OCI-M2 (cell line): Measurements from ENCODE around the gene SH3RF3.

Experiments
- DNase-seq: peaks from one replicate; lab custom pipeline; 2025; ENCODE audit not compliant: unreplicated experiment; lab: John Stamatoyannopoulos, UW

The SH3RF3 gene

DNA sequence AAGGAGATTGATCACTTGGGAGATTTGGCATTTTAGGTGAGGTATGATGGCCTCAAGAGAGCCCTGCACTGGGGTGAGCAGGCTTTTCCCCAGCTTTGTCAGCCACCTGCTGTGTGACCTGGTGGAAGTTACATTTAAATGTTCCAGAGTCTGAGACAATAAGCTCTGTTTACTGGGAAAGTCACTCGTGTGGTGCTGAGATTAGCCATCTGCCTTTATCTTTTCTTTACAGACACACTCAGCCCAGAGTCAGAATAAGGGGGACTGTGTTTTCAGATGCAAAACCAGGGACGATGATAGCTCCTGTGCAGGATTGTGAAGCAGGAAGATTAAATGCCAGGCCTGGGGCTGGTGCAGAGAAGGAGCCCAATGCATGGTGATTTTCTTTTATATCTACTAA is 47.9 kb downstream of the SH3RF3 start:
- DNase-seq: no peak

DNA sequence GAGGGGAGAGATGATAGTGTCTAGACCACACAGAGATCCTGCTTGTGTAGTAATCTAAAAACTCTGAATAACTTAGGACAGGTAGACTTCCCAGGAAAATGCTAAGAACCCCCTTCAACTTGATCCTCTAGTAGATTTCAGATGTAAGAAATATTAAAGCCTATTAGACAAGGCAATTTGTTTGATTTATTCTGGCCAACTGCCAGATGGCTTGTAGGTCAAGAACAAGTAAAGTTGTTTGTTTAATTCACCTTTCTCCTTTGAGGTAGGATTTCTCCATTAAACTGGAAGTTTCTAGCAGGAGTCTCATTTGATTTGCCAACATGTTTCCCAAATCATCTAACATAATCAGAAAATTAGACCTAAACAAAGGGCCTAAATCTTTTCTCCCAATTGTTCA is 48.6 kb downstream of the SH3RF3 start:
- DNase-seq: no peak

DNA sequence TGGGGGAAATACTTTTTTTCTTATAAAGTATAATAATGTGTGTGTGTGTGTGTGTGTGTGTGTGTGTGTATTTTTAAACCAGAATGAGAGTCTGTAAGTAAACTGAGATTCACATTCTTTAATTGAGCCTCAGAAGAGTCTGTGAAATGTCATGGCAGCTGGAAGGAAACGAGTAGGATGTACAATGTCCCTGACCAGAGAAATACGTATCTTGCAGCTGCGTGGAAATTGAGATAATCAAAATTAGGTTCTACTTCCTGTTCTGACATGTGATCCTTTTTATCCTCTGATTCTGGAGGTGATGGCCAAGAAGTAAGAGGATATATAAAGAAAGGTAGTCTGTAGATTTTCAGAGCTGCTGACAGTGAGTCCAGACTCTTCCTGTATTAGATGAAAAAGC is 50.0 kb downstream of the SH3RF3 start:
- no peak for DNase-seq

DNA sequence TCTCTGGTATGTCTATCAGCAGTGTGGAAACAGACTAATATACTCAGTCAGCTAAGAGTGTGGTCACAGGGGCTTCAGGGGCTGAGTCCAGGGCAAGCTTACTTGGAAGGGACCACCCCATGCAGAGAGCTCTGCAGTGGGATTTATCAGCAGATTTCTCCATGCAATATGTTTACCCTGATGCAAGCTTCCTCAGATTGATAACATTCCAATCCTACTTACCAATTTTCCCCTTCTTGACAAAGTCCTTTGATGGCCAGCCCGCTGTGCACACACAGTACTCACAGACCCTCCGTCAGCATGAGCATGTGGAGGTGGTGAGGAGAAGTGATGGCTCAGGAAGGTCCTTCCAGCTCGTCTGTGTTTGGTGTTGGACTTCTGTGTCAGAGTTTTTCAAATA is 51.8 kb downstream of the SH3RF3 start:
- DNase-seq: no peak

DNA sequence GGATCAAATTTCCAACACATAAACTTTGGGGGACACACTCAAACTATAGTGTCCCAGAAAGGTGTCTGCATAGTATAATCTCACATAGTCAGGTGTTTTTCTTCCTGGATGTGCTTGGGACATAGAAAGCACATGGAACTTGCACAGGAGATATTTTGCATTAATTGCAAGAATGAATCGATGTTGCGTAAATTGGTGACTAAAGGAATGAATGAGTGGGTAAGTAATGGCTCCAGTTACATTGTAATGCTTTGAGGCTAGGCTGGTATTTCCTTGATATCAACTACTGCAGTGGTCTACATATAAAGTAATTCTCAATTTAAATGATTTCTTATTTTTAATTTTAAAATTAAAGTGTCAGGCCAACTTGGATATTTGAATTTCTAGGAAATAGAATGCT is 53.4 kb downstream of the SH3RF3 start:
- DNase-seq: no peak

DNA sequence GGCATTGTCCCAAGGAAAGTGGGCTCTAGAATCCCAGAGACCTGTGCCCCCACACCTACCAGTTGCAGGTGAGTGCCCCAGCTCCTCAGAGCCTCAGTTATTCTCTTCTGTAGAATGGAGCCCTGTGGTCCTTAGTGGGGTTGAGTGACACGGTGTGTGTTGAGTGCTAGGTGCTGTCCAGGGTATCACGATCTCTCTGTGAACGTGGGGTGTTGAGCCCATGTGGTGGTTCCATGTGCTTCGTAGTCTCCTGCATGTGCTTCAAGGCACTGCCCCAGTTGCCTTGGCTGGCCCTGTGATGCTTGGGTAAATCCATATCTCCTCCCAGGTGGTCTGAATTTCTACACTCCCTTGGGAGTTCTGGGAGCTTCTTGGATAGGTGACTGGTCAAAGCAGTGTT is 54.9 kb downstream of the SH3RF3 start:
- DNase-seq: no peak

DNA sequence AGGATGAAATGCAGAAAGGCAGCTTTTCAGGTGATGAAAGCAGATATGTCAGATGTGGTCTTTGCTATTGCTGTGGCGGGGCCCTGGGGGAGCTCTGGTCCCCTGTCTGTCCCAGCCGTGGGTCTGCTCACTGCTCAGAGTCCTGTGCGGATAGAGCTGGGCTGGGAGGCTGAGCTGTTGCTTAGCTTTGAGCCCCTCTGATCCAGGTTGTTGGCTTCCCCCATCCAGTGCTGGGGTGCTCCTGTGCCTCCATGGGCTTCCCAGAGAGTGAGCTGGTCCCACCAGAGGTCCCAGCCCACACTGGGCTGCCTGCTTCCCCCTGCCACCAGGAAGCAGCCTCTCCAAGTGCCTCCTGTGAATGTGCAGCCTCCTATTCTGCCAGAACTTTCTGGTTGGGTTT is 55.4 kb downstream of the SH3RF3 start:
- no peak for DNase-seq

DNA sequence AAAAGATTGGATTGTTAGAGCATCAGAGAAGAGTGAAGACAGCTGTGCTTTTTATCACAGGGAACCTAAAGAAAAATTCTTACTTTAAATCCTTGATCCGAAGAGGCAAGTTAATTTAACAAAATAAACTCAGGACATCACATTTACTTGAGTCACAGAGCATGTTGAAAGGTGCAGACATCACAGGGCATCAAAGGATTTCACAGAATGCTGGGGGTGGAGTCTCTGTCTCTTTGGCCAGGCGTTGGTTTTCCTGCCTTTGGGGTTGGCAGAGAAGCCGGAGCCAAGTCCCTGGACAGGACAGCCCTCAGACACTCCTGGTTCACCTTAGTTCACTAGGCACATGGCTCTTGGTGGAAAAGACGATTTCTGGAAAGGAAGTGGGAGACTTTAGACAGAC is 56.3 kb downstream of the SH3RF3 start:
- DNase-seq: no peak

DNA sequence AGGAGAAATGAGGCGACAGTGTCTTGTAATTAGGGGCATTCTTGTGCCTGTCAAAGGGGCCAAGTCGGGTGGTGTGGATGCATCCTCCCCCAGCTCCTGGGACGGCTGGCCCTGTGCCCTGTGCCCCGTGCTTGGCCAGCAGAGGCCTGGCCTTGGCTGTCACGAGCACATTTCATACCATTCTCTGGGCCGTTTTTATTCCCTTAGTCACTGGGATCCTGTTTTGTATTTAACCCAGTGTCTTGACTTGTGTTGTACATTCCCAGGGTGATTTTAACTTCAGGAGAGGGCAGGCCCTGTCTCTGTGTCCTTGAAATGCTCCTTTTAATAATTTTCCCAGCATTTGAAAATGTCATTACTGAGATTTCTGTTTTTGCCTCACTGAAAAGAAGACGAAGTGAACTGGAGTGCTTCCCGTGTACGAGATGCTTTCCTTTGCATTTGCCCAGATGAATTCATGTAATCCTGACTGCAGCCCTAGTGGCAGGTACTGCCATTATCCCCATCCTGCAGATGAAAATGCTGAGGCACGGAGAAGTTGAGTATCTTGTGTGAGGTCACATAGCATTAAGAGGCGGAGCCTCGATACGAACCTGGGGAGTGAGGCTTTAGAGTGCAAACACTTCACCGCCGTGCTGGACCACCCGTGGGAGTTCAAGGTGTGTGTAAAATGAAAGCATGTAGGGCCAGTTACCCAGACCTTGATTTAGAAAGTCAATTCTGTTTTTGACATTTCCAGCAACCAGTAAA is 57.0 kb downstream of the SH3RF3 start:
- no peak for DNase-seq

DNA sequence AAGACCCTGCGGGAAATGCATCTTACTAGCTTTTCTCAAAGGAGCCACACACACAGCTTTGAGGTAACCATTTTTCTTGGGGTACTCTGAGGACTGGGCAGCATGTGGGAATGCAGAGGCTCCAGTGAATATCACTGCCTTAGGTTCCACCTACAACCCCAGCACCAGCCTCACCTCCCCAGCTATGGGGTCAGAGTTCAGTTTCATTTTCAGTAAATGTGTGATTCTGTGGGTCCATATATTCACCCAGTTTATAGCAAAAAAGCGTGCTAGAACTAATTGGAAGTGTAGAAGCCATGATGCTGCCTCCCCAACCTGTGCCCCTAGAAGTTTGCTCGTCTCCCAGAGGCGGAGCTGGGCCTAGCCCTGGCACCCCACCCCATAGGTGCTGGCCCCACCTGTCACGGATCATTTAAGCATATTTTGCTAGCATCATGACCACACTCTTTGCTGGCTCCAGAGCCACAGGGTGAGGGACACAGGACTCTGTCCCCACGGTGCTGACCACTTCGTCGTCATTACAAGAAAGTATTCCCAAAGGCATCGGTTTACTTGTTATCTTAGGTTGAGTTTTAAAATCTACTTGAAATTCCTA is 57.7 kb downstream of the SH3RF3 start:
- no peak for DNase-seq

DNA sequence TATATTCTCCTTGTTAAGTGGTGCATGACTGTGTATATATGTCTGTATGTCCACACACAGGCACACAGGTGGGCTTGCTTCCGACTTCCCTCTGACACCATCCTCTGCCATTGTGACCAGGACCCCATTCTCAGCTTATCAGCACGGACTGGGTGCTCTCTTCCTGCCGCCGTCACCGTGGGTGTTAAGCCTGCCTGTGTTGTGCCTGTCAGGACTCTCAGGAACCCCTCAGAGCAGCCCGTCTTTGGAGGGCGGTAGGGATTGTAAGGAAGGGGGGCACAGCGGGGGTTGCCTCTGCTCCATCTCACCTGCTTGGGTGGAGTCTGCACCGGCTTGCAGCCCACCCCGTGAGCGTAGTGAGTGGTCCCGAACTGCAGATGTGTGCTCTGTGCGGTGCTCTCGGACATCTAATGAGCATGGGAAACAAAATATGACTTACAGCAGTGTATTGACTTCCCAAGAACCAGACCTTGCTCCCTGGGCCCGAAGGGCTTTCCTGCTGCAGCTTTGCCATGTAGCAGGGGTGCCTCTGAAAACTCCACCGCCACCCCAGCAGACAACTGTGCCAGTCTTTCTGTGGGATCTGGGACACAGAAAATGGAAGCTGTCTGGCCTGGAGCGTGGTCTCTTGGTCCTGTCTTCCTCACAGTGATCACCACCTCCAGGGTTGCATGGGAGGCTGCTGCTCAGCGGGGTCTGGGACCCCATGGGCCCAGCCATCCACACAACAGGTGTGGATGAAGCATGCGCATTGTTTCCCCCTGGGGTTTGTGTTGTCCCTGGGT is 58.9 kb downstream of the SH3RF3 start:
- no peak for DNase-seq

DNA sequence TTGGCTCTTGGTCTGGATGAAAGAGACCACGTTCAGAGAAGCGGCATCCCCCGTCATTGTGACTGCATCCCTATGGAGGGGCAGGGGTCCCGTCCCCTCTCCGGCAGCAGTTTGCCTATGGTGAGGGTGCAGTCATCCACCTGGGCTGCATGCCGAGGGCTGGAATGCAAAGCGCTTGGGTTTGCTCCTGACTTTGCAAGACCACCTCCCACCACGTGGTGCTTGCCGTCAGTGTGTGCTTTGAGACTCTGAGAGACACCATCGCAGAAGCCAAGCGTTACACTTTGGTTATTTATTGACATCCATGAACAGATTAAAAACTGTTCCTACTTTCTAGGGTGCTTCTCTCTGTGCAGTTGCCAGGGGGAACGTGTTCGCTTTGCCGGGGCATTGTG is 59.5 kb downstream of the SH3RF3 start:
- no peak for DNase-seq

DNA sequence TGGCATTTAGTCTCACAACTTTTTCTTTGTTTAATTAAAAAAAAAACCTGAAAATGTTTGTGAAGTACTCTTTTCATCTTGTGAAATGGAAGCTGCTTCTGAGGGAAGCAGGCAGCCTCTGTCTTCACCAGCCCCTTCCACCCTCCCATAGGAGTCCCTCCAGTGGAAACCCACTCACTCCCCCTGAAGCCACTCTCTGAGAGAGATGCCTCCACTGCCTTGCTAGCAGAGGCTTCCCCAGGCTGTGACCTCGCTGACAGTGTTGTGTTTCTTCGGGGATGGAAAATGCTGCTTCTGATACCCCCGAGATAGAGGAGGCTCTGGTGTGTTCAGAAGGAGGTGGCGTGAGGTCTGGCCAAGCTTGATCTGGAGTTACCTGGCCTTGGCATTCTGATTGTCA is 59.9 kb downstream of the SH3RF3 start:
- DNase-seq: no peak

DNA sequence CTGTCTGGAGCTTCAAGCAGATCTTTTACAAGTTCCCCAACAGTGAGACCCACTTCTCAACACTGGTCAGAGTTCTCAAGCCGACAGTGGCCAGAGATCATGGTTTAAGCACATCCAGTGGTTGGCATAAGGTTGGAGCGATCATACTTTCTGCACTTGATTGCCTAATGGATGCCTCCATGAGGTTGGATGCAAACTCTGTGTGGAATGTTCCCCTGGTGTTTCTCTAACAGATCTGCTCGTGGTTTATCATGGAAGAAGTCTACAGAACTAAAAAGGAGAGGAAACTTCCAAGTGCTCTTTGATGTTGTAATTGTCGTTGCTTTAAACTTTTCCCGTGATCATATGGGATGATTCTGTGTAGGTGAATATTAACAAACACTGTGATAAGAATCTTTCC is 60.7 kb downstream of the SH3RF3 start:
- no peak for DNase-seq

DNA sequence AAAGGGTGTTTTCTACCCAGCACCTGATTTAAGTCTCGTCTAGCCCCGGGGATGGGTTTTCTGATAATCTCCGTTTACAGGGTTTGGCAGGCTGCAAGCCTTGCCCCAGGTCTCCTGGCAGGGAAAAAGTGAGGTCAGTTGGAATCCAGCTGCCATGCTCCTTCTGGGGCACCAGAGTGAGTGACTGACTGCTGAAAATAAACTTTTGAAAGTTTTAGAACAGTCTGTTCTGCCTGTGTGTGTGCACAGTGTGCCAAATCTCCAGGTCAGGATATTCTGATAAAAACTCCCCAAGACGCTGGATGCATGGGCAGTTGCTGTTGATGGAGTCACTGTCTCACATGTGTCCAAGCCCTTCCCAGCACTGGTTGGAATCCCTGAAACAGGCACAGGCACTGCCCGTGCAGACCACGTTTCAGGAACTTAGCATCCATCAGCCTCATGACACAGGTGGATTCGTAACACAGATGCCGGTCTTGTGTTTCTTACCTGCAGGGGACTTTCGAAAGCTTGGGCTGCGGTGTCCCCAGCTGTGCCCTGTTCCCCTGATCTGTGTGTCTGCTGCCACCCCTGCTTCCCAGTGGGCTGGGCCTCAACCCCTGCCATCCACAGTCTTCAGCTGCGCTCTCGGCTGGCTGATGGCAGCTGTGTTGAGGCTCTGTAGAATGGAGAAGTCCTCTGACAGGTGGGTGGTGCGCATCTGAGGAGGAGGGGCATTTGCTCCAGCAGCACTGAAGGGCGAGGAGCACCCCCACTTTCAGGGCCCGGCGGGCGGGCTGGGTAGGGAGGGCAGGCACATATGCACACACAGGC is 65.0 kb downstream of the SH3RF3 start:
- DNase-seq: no peak

DNA sequence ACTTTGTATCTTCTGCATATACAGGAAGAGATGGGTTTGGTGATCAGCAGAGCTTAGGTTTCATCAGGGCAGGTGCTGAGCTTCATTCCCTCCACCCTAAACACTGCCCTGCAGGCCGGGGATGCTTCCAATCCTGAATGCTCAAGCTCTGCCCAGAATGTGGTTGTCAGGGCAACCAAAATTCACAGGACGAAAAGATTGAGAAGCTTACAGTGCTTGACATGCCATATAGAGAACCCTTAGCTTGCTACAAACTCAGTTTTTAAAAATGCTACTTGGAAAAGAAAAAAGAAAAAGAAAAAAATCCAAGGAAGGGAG is 65.6 kb downstream of the SH3RF3 start:
- DNase-seq: no peak

DNA sequence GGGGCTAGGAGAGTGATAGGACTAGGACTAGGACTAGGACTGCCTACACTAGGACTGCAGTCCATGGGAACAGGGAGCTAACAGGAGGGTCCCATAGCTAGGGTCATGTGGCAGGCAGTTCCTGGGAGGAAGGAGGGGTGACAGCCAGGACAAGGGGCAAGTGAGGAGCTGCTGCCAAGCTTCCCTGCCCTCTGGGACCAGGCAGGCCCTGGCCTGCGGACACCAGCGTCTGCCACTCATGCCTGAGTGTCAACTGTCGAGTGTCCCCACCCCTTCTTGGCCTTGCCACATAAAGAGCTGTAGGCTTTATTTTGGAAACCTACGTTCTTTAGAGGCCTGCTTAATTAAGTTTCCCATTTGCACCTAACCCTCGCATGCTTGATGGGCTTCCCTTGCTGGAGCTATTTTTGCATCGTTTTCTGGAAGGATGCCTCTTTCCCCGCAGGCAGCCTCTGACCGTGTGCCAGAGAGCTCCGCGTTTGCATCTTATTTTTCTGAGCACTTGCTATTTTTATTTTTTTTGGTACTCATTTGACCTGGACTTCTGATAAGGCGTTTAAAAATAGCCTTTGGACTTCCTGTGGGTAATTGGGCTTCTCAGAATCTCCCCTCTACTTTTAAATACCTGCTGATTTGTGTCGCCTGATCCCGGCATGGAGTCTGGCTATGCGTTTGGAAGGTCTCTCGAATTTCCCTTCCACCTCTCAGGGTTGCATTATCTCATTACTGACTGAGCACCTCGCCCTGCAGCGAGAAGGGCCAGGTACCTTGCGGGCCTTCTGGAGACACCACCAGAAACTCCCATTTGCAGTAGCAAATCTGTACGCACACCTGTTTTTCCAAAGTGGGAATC is 66.4 kb downstream of the SH3RF3 start:
- DNase-seq: no peak

DNA sequence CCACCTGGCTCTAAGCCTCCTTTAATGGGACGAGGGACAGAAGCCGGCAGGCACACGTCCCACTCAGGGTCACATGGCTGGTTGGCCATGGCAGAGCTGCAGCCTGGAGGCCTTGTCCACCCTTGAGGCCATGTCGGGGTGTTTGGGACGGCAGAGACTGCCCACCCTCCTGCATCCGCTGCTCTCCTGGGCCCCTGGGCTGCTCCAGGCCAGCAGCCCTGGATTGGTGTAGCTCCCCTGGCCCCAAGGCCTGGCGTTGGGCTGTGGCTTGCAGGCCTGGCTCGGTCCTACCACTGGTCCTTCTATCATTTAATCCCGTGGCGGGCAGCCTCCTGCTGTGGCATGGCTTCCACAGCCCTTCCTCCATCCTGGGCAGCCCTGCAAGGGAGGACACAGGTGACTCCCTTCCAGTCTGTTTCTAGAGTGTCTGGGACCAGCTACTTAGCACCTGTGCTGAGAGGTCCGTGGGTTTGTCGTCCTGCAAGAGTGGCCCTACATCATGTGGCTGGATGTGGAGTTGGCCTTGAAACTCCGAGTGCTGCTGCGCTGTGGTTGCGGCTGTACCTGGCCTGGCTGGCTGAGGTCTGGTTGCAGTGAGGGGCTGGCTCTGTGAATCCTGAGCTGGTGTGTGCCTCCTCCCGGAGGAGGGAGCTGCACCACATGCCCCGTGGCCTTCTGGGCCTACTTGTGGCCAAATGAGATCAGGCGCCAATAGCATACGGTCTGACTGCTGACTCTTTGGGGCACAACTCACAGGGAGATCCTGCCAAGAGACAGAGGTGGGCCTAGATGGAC is 67.3 kb downstream of the SH3RF3 start:
- no peak for DNase-seq

DNA sequence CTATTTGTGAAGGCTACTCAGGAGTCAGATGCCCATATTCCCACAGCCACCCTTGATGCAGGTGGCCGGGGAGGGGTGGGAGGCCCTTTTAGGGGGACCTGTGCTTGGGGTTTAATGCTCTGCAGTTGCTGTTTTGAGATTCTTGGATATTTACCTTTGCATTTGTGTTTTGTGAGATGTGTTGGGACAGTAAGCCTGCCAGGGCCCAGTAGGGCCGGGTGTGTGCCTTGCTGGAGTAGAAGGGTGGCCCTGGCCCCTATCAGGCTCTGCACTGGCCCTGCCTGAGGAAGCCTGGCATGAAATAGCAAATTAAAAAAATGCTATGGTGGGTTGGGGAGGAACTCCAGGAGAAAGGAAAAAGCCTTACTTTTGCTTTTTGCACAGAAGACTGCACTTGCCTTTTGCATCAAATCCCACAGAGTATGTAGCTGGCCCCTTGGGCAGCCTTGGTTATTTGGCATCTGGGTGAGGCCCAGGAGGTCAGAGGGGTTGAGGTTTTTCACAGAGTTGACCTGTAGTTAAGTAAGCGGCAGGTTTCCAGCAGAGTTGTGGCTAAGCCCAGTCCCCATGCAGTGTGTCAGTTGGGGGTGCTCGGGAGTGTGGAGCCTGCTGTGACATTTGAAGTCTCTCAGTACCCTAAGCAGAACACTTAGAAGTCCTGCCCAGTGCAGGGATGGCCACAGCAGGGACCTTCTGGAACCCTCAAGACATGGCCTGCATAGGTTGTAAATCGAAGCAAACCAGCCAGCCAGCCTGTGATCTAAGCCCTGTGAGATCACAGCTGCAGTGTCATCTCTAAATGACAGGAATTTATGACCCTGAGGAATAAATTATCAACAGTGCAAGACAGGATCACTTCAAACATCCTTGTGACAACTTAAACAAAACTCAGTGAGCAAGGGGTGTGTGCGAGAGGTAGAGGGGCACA is 68.8 kb downstream of the SH3RF3 start:
- no peak for DNase-seq
